ENCODE results near the gene SLC11A2.

The SLC11A2 gene

GRCh38 chr12:51047655-51048540 lies 21.7 kb upstream of the SLC11A2 start, which contains the start of gene LETMD1:
LETMD1 (plus strand) TSS chr12:51048327; CDS start chr12:51048357, 30 bp downstream.
- Mint-ChIP-seq H3K4me1 (peaks cover 18 to 35% of the 10 kb centered on the region in 2 donors), H3K27ac (peak within 1 kb of the TSS; percentile 97), H3K27me3 (no peaks in the 10 kb centered on the region), H3K36me3 (peaks cover 10 to 11% of the 10 kb centered on the region in 2 donors), H3K9me3 (no peaks in the 10 kb centered on the region), H3K4me3 (peak within 1 kb of the TSS; percentile 97 to 99)
- DNase-seq (peak; percentile 90), ATAC-seq (replicated peaks) (peak; percentile 97 to 98)

- no peaks in the 10 kb centered on the region for H3K36me3 Mint-ChIP-seq
- H3K9me3 Mint-ChIP-seq: no peaks in the 10 kb centered on the region
- ATAC-seq (replicated peaks) (no peak), DNase-seq (no peak)
- H3K27ac Mint-ChIP-seq: no peak overlapping the region
- H3K4me1 Mint-ChIP-seq: no peaks in the 10 kb centered on the region
- H3K4me3 Mint-ChIP-seq: no peak overlapping the region
- no peaks in the 10 kb centered on the region for H3K27me3 Mint-ChIP-seq
Observed at GRCh38 chr12:51036279-51036678, 10.1 kb upstream of the SLC11A2 start.

- no peaks in the 10 kb centered on the region for H3K4me1 Mint-ChIP-seq
- H3K36me3 Mint-ChIP-seq: no peaks in the 10 kb centered on the region
- H3K4me3 Mint-ChIP-seq: no peak overlapping the region
- H3K27ac Mint-ChIP-seq: no peak overlapping the region
- no peaks in the 10 kb centered on the region for H3K9me3 Mint-ChIP-seq
- ATAC-seq (replicated peaks) (no peak), DNase-seq (no peak)
- H3K27me3 Mint-ChIP-seq: peaks cover 0 to 4% of the 10 kb centered on the region in 2 donors
Observed at GRCh38 chr12:51033457-51034089, 7.4 kb upstream of the SLC11A2 start.

GRCh38 chr12:51033048-51033447 lies 6.9 kb upstream of the SLC11A2 start:
- Mint-ChIP-seq H3K36me3 (no peaks in the 10 kb centered on the region), H3K27me3 (peaks cover 0 to 5% of the 10 kb centered on the region in 2 donors), H3K27ac (no peak overlapping the region), H3K9me3 (no peaks in the 10 kb centered on the region), H3K4me1 (no peaks in the 10 kb centered on the region), H3K4me3 (no peak overlapping the region)
- ATAC-seq (replicated peaks) (no peak), DNase-seq (no peak)

- Mint-ChIP-seq H3K27ac (no peak overlapping the region), H3K36me3 (peaks cover 3 to 7% of the 10 kb centered on the region in 2 donors), H3K9me3 (no peaks in the 10 kb centered on the region), H3K27me3 (peaks cover 0 to 5% of the 10 kb centered on the region in 2 donors), H3K4me1 (peaks cover 19 to 22% of the 10 kb centered on the region in 2 donors), H3K4me3 (no peak overlapping the region)
- DNase-seq: no peak
- no peak for ATAC-seq (replicated peaks)
Observed at GRCh38 chr12:51028813-51029150, 2.6 kb upstream of the SLC11A2 start.

- Mint-ChIP-seq H3K4me1 (peaks cover 24% of the 10 kb centered on the region in 2 donors), H3K9me3 (no peaks in the 10 kb centered on the region), H3K36me3 (peaks cover 3 to 7% of the 10 kb centered on the region in 2 donors), H3K27me3 (peaks cover 0 to 5% of the 10 kb centered on the region in 2 donors), H3K27ac (no peak overlapping the region), H3K4me3 (no peak overlapping the region)
- no peak for ATAC-seq (replicated peaks)
- DNase-seq: no peak
Observed at GRCh38 chr12:51028126-51028812, 2.1 kb upstream of the SLC11A2 start.

GRCh38 chr12:51027342-51027835 lies 1.2 kb upstream of the SLC11A2 start:
- Mint-ChIP-seq H3K9me3 (no peaks in the 10 kb centered on the region), H3K27me3 (peaks cover 0 to 5% of the 10 kb centered on the region in 2 donors), H3K4me3 (peak overlapping the region; percentile 14 to 75), H3K27ac (peak overlapping the region; percentile 43), H3K36me3 (peaks cover 3 to 7% of the 10 kb centered on the region in 2 donors), H3K4me1 (peaks cover 24 to 29% of the 10 kb centered on the region in 2 donors)
- ATAC-seq (replicated peaks) (no peak), DNase-seq (no peak)

GRCh38 chr12:51025338-51025835 lies 797 bp downstream of the SLC11A2 start:
- Mint-ChIP-seq H3K4me3 (peak overlapping the region; percentile 90 to 94), H3K9me3 (no peaks in the 10 kb centered on the region), H3K27ac (peak overlapping the region; percentile 98), H3K27me3 (peaks cover 0 to 5% of the 10 kb centered on the region in 2 donors), H3K4me1 (peaks cover 31 to 49% of the 10 kb centered on the region in 2 donors), H3K36me3 (peaks cover 3 to 9% of the 10 kb centered on the region in 2 donors)
- DNase-seq (no peak), ATAC-seq (replicated peaks) (no peak)

GRCh38 chr12:51023625-51024382 lies 2.4 kb downstream of the SLC11A2 start:
- Mint-ChIP-seq H3K9me3 (no peaks in the 10 kb centered on the region), H3K4me3 (peak overlapping the region; percentile 90 to 94), H3K27me3 (peaks cover 0 to 3% of the 10 kb centered on the region in 2 donors), H3K4me1 (peaks cover 31 to 51% of the 10 kb centered on the region in 2 donors), H3K27ac (peak overlapping the region; percentile 98), H3K36me3 (peaks cover 3 to 9% of the 10 kb centered on the region in 2 donors)
- DNase-seq (no peak), ATAC-seq (replicated peaks) (no peak)

- peaks cover 3 to 9% of the 10 kb centered on the region in 2 donors for H3K36me3 Mint-ChIP-seq
- DNase-seq (no peak), ATAC-seq (replicated peaks) (no peak)
- H3K4me3 Mint-ChIP-seq: peak overlapping the region; percentile 30 to 55
- no peaks in the 10 kb centered on the region for H3K9me3 Mint-ChIP-seq
- no peaks in the 10 kb centered on the region for H3K27me3 Mint-ChIP-seq
- peak overlapping the region; percentile 67 for H3K27ac Mint-ChIP-seq
- H3K4me1 Mint-ChIP-seq: peaks cover 28 to 56% of the 10 kb centered on the region in 2 donors
Observed at GRCh38 chr12:51021694-51022093, 4.5 kb downstream of the SLC11A2 start.

GRCh38 chr12:51020448-51021182 lies 5.6 kb downstream of the SLC11A2 start:
- H3K4me1 Mint-ChIP-seq: peaks cover 23 to 55% of the 10 kb centered on the region in 2 donors
- H3K27me3 Mint-ChIP-seq: no peaks in the 10 kb centered on the region
- no peaks in the 10 kb centered on the region for H3K9me3 Mint-ChIP-seq
- no peak for DNase-seq
- H3K36me3 Mint-ChIP-seq: peaks cover 0 to 9% of the 10 kb centered on the region in 2 donors
- no peak for ATAC-seq (replicated peaks)
- peak overlapping the region in 1 of 2 donors; percentile 6 for H3K4me3 Mint-ChIP-seq
- no peak overlapping the region for H3K27ac Mint-ChIP-seq

GRCh38 chr12:51019927-51020326 lies 6.3 kb downstream of the SLC11A2 start:
- Mint-ChIP-seq H3K36me3 (peaks cover 0 to 9% of the 10 kb centered on the region in 2 donors), H3K27ac (no peak overlapping the region), H3K27me3 (no peaks in the 10 kb centered on the region), H3K4me3 (no peak overlapping the region), H3K9me3 (no peaks in the 10 kb centered on the region), H3K4me1 (peaks cover 21 to 48% of the 10 kb centered on the region in 2 donors)
- ATAC-seq (replicated peaks) (no peak), DNase-seq (no peak)

GRCh38 chr12:51018956-51019355 lies 7.2 kb downstream of the SLC11A2 start:
- peaks cover 11 to 39% of the 10 kb centered on the region in 2 donors for H3K4me1 Mint-ChIP-seq
- no peaks in the 10 kb centered on the region for H3K9me3 Mint-ChIP-seq
- DNase-seq: no peak
- H3K27me3 Mint-ChIP-seq: no peaks in the 10 kb centered on the region
- peaks cover 0 to 2% of the 10 kb centered on the region in 2 donors for H3K36me3 Mint-ChIP-seq
- no peak overlapping the region for H3K27ac Mint-ChIP-seq
- no peak overlapping the region for H3K4me3 Mint-ChIP-seq
- ATAC-seq (replicated peaks): no peak
